ENCODE results near the gene COL4A2.

DNA sequence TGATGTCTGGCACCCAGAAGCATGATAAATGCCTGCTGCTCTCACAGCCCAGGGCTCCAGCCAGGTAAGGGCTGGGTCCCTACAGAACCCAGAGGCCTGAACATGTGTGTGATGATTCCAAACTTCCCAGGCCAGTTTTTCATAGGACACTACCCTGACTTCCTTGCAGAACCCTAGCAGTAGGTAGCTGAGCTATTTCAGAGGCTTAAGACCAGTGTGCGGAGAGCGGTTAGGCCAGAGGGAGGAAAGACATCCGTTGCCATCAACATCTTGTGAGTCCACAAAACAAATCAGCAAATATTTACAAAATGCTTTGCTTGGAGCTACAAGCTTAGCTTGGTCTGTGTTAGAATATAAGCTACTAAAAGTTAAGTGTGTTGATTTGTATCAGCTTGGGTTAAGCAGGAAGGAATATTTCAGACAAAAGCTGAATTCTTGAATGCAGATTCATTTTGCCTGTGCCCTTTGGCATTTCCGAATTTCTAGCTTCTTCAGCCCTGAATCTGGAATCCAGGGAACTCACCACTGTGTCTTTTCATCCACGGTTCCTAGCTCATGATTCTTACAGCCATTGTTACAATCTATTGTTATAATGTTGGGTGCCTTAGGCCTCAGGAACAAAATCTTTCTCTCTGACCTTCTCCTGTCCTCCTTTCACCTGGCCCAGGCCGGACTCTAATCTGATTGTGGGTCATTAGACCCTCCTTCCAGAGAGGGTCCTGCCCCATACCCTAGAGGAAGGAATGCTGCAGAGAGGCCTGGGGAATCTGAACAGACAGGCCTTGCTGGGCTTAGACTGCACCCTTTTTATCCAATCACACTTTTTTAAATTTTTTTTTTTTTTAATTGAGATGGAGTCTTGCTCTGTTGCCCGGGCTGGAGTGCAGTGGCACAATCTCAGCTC is 242.1 kb downstream of the COL4A2 start:
- TF ChIP-seq, protein P1, sequence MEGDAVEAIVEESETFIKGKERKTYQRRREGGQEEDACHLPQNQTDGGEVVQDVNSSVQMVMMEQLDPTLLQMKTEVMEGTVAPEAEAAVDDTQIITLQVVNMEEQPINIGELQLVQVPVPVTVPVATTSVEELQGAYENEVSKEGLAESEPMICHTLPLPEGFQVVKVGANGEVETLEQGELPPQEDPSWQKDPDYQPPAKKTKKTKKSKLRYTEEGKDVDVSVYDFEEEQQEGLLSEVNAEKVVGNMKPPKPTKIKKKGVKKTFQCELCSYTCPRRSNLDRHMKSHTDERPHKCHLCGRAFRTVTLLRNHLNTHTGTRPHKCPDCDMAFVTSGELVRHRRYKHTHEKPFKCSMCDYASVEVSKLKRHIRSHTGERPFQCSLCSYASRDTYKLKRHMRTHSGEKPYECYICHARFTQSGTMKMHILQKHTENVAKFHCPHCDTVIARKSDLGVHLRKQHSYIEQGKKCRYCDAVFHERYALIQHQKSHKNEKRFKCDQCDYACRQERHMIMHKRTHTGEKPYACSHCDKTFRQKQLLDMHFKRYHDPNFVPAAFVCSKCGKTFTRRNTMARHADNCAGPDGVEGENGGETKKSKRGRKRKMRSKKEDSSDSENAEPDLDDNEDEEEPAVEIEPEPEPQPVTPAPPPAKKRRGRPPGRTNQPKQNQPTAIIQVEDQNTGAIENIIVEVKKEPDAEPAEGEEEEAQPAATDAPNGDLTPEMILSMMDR (IDR thresholded peaks at IDR 0.05): no peak
- no peak for TF ChIP-seq POLR2A (IDR thresholded peaks at IDR 0.05)
